Stimulated activated CD4-positive, alpha-beta T cell treated with anti-CD3 and anti-CD28 coated beads, Interleukin-1b, Interleukin-23, amount 100 ng/mL, for 1 hour (primary cell): ENCODE results near the gene SLC8A1.

ENCODE experiments used
- DNase-seq, 2 donors: peaks; one replicate each; pipeline ENCODE4 v3.0.0-alpha.2; 2020; ENCODE audit warnings: low read depth in 2 of 2

The SLC8A1 gene

DNA sequence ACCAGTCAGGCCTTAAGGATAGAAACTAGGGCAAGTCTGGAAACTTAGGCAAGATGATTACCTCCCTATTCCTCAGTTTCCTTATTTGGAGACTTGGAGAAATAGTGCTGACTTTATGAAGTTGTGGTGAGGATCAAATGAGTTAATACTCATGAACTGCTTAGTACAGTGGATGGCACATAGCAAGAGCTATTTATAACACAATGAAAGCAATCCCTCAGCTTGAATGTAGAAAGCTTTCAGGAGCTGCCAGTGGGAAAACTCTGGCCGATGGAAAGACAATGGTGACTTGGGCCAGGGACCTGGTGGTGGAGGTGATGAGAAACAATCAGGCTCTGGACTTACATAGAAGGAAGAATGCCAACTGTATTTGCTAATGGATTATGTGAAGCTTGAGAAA, 403.4 kb downstream of the SLC8A1 start:
- no peak for DNase-seq

DNA sequence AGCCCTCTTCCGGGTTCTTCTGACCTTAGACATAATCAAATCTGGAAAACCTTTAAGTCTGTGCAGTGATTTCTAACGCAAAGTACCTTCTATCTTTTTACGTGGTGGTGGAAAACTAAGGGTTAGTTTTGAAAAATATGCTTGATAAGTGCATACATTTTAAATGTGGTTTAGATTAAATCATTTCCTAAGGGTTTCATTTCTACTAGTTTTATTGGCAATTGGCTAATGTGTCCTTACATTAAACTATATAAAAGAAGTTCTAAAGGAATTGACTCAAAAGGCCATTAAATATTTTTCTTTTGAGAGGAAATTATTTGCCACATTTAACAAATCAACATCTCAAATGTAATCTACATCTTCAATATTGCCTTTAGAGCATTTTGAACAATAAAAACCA, 404.5 kb downstream of the SLC8A1 start:
- DNase-seq = no peak
